ENCODE data around the gene TERT. TPM values are rescaled to one million over a fixed set of nuclear protein-coding genes. Genes with fewer than 3 reads are reported as not detected.

The TERT gene
- total RNA-seq, 1 donor from 2014 or later = not detected

- Histone ChIP-seq H3K36me3 (no peaks in the 10 kb centered on the region), H3K4me3 (no peak overlapping the region), H3K27me3 (no peaks in the 10 kb centered on the region), H3K9me3 (no peaks in the 10 kb centered on the region), H3K27ac (no peak overlapping the region), H3K4me1 (no peaks in the 10 kb centered on the region)
- intact Hi-C loops (cut with DNase I) = no loop called here
- TF ChIP-seq CTCF (IDR thresholded peaks at IDR 0.05) = no peak
- peak in 1 of 2 donors; percentile 44 for DNase-seq (ENCODE audit: low spot score in 2 of 2)
Observed at GRCh38 chr5:1311439-1312055, 16.7 kb upstream of the TERT start.

- H3K27me3 ChIP-seq = no peaks in the 10 kb centered on the region
- peak in 1 of 2 donors; percentile 34 for DNase-seq (ENCODE audit: low spot score in 2 of 2)
- intact Hi-C loops (cut with DNase I) = no loop called here
- H3K4me1 ChIP-seq = no peaks in the 10 kb centered on the region
- TF ChIP-seq CTCF (IDR thresholded peaks at IDR 0.05) = no peak
- no peak overlapping the region for H3K4me3 ChIP-seq
- no peaks in the 10 kb centered on the region for H3K9me3 ChIP-seq
- H3K36me3 ChIP-seq = no peaks in the 10 kb centered on the region
- no peak overlapping the region for H3K27ac ChIP-seq
Observed at GRCh38 chr5:1310118-1310517, 15.2 kb upstream of the TERT start.

GRCh38 chr5:1304033-1304432 lies 9.2 kb upstream of the TERT start:
- no peaks in the 10 kb centered on the region for H3K4me1 ChIP-seq
- no peak overlapping the region for H3K27ac ChIP-seq
- no peaks in the 10 kb centered on the region for H3K27me3 ChIP-seq
- no peak for DNase-seq (ENCODE audit: low spot score in 2 of 2)
- no peaks in the 10 kb centered on the region for H3K9me3 ChIP-seq
- intact Hi-C loops (cut with DNase I) = no loop called here
- TF ChIP-seq CTCF (IDR thresholded peaks at IDR 0.05) = no peak
- no peak overlapping the region for H3K4me3 ChIP-seq
- H3K36me3 ChIP-seq = no peaks in the 10 kb centered on the region

- Histone ChIP-seq H3K27me3 (no peaks in the 10 kb centered on the region), H3K27ac (no peak overlapping the region), H3K36me3 (no peaks in the 10 kb centered on the region), H3K4me1 (no peaks in the 10 kb centered on the region), H3K9me3 (no peaks in the 10 kb centered on the region), H3K4me3 (no peak overlapping the region)
- no peak for TF ChIP-seq CTCF (IDR thresholded peaks at IDR 0.05)
- intact Hi-C loops (cut with DNase I) = no loop called here
- DNase-seq (ENCODE audit: low spot score in 2 of 2) = no peak
Observed at GRCh38 chr5:1302258-1302657, 7.4 kb upstream of the TERT start.

- no peaks in the 10 kb centered on the region for H3K36me3 ChIP-seq
- H3K9me3 ChIP-seq = no peaks in the 10 kb centered on the region
- no peak overlapping the region for H3K27ac ChIP-seq
- peak in 1 of 2 donors; percentile 41 for DNase-seq (ENCODE audit: low spot score in 2 of 2)
- no peaks in the 10 kb centered on the region for H3K4me1 ChIP-seq
- no peaks in the 10 kb centered on the region for H3K27me3 ChIP-seq
- H3K4me3 ChIP-seq = no peak overlapping the region
- intact Hi-C loops (cut with DNase I) = no loop called here
- no peak for TF ChIP-seq CTCF (IDR thresholded peaks at IDR 0.05)
Observed at GRCh38 chr5:1300581-1301083, 5.8 kb upstream of the TERT start.
